Measurements from ENCODE around the gene TENM4.

Gene TENM4

GRCh38 chr11:79019975-79020374 lies 420.9 kb downstream of the TENM4 start:
- TF ChIP-seq FOXM1 (IDR thresholded peaks at IDR 0.05; ENCODE audit: borderline replicate concordance, low read depth) (no peak), CEBPB (IDR thresholded peaks at IDR 0.05) (no peak), TAF1 (IDR thresholded peaks at IDR 0.05; ENCODE audit: low read depth) (no peak)
- TF ChIP-seq, protein P1, sequence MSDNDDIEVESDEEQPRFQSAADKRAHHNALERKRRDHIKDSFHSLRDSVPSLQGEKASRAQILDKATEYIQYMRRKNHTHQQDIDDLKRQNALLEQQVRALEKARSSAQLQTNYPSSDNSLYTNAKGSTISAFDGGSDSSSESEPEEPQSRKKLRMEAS (IDR thresholded peaks at IDR 0.05) = no peak

GRCh38 chr11:79019277-79019676 lies 421.6 kb downstream of the TENM4 start:
- TF ChIP-seq TCF12 (IDR thresholded peaks at IDR 0.05; ENCODE audit: low read depth) (no peak), CEBPB (IDR thresholded peaks at IDR 0.05) (no peak), ZBTB7A (IDR thresholded peaks at IDR 0.05; ENCODE audit: low read depth) (no peak), TEAD4 (IDR thresholded peaks at IDR 0.05) (no peak), CREB1 (IDR thresholded peaks at IDR 0.05; ENCODE audit: low read depth) (no peak), EGR1 (IDR thresholded peaks at IDR 0.05) (no peak), FOXM1 (IDR thresholded peaks at IDR 0.05; ENCODE audit: borderline replicate concordance, low read depth) (no peak), EP300 (IDR thresholded peaks at IDR 0.05; ENCODE audit: borderline replicate concordance) (no peak), YY1 (IDR thresholded peaks at IDR 0.05; ENCODE audit: low read depth) (no peak), NFIC (IDR thresholded peaks at IDR 0.05) (no peak), RAD21 (IDR thresholded peaks at IDR 0.05; ENCODE audit: low read depth) (no peak), USF1 (IDR thresholded peaks at IDR 0.05) (no peak), TAF1 (IDR thresholded peaks at IDR 0.05; ENCODE audit: low read depth) (no peak)
- TF ChIP-seq, protein P2, sequence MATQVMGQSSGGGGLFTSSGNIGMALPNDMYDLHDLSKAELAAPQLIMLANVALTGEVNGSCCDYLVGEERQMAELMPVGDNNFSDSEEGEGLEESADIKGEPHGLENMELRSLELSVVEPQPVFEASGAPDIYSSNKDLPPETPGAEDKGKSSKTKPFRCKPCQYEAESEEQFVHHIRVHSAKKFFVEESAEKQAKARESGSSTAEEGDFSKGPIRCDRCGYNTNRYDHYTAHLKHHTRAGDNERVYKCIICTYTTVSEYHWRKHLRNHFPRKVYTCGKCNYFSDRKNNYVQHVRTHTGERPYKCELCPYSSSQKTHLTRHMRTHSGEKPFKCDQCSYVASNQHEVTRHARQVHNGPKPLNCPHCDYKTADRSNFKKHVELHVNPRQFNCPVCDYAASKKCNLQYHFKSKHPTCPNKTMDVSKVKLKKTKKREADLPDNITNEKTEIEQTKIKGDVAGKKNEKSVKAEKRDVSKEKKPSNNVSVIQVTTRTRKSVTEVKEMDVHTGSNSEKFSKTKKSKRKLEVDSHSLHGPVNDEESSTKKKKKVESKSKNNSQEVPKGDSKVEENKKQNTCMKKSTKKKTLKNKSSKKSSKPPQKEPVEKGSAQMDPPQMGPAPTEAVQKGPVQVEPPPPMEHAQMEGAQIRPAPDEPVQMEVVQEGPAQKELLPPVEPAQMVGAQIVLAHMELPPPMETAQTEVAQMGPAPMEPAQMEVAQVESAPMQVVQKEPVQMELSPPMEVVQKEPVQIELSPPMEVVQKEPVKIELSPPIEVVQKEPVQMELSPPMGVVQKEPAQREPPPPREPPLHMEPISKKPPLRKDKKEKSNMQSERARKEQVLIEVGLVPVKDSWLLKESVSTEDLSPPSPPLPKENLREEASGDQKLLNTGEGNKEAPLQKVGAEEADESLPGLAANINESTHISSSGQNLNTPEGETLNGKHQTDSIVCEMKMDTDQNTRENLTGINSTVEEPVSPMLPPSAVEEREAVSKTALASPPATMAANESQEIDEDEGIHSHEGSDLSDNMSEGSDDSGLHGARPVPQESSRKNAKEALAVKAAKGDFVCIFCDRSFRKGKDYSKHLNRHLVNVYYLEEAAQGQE (IDR thresholded peaks at IDR 0.05; ENCODE audit: low read depth) = no peak
- TF ChIP-seq, protein P1 (IDR thresholded peaks at IDR 0.05) = no peak

DNA sequence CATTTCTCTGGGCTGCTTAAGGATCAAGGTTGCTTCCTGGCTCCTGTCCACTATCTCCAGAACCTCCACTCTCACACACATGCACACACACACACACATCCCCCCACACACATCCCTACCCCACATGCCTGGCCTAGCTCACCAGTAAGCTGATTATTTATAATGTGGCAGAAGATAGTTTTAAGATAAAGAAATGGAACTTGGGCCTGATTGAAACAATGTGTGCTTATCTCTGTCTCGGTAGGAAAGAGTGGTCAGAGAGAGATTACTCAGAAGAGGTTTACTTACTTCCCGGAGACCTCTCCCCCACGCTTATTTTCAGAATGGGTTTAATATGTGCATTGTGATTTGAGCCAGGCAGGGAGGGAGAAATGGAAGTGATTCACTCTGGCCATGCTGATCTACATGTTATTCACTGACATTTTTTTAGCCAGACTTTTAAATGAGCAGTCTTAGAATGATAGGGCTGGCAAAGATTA lies 422.4 kb downstream of the TENM4 start:
- TF ChIP-seq ZBTB7A (IDR thresholded peaks at IDR 0.05; ENCODE audit: low read depth) = no peak
- TF ChIP-seq NFIC (IDR thresholded peaks at IDR 0.05) = no peak
- TF ChIP-seq EP300 (IDR thresholded peaks at IDR 0.05; ENCODE audit: borderline replicate concordance) = no peak
- no peak for TF ChIP-seq EGR1 (IDR thresholded peaks at IDR 0.05)
- TF ChIP-seq USF1 (IDR thresholded peaks at IDR 0.05) = no peak
- TF ChIP-seq CREB1 (IDR thresholded peaks at IDR 0.05; ENCODE audit: low read depth) = no peak
- TF ChIP-seq, protein P2 (IDR thresholded peaks at IDR 0.05; ENCODE audit: low read depth) = no peak
- TF ChIP-seq CEBPB (IDR thresholded peaks at IDR 0.05) = no peak
- no peak for TF ChIP-seq RAD21 (IDR thresholded peaks at IDR 0.05; ENCODE audit: low read depth)
- TF ChIP-seq TCF12 (IDR thresholded peaks at IDR 0.05; ENCODE audit: low read depth) = no peak
- no peak for TF ChIP-seq FOXM1 (IDR thresholded peaks at IDR 0.05; ENCODE audit: borderline replicate concordance, low read depth)
- no peak for TF ChIP-seq TEAD4 (IDR thresholded peaks at IDR 0.05)
- TF ChIP-seq TAF1 (IDR thresholded peaks at IDR 0.05; ENCODE audit: low read depth) = no peak

- no peak for TF ChIP-seq ZBTB7A (IDR thresholded peaks at IDR 0.05; ENCODE audit: low read depth)
- no peak for TF ChIP-seq RAD21 (IDR thresholded peaks at IDR 0.05; ENCODE audit: low read depth)
- TF ChIP-seq FOXM1 (IDR thresholded peaks at IDR 0.05; ENCODE audit: borderline replicate concordance, low read depth) = no peak
- TF ChIP-seq TCF12 (IDR thresholded peaks at IDR 0.05; ENCODE audit: low read depth) = no peak
- TF ChIP-seq TAF1 (IDR thresholded peaks at IDR 0.05; ENCODE audit: low read depth) = no peak
- TF ChIP-seq YY1 (IDR thresholded peaks at IDR 0.05; ENCODE audit: low read depth) = no peak
Measured at GRCh38 chr11:79017811-79018210, 423.0 kb downstream of the TENM4 start.

- no peak for TF ChIP-seq TCF12 (IDR thresholded peaks at IDR 0.05; ENCODE audit: low read depth)
- no peak for TF ChIP-seq CREB1 (IDR thresholded peaks at IDR 0.05; ENCODE audit: low read depth)
- TF ChIP-seq, protein P2 (IDR thresholded peaks at IDR 0.05; ENCODE audit: low read depth) = no peak
- TF ChIP-seq CEBPB (IDR thresholded peaks at IDR 0.05) = no peak
- no peak for TF ChIP-seq TEAD4 (IDR thresholded peaks at IDR 0.05)
- TF ChIP-seq USF1 (IDR thresholded peaks at IDR 0.05) = no peak
- no peak for TF ChIP-seq RAD21 (IDR thresholded peaks at IDR 0.05; ENCODE audit: low read depth)
- no peak for TF ChIP-seq EGR1 (IDR thresholded peaks at IDR 0.05)
- TF ChIP-seq YY1 (IDR thresholded peaks at IDR 0.05; ENCODE audit: low read depth) = no peak
- no peak for TF ChIP-seq TAF1 (IDR thresholded peaks at IDR 0.05; ENCODE audit: low read depth)
- TF ChIP-seq EP300 (IDR thresholded peaks at IDR 0.05; ENCODE audit: borderline replicate concordance) = no peak
- TF ChIP-seq ZBTB7A (IDR thresholded peaks at IDR 0.05; ENCODE audit: low read depth) = no peak
- no peak for TF ChIP-seq FOXM1 (IDR thresholded peaks at IDR 0.05; ENCODE audit: borderline replicate concordance, low read depth)
- TF ChIP-seq NFIC (IDR thresholded peaks at IDR 0.05) = no peak
- TF ChIP-seq, protein P1 (IDR thresholded peaks at IDR 0.05) = no peak
Measured at GRCh38 chr11:79013509-79013908, 427.3 kb downstream of the TENM4 start.

Data from Ishikawa (cell line).